ENCODE data around the gene ANXA2R. TPM values are rescaled to one million over a fixed set of nuclear protein-coding genes. Genes with fewer than 3 reads are reported as not detected.

ANXA2R gene
- polyA plus RNA-seq, 1 of the 3 experiments (the other 2 are of a cell fraction): 1.9 TPM

DNA sequence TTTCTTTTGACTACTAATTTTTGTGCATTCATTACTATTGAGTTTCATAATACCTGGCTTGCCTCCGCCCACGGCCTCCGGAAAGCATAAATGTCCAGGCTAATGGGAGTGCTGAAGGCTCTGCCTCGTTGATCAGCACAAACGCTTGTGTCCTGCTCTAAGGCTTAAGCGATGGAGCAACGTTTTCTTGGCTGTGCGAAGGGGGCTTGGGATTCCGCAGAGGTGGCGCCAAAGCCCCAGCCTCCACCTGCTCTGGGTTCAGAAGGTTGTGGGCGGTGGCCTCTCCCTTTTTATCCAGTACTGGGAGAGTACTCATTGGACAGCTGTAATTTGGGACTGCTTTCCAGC lies 19.7 kb downstream of the ANXA2R start:
- ChIA-PET CTCF (interaction anchor here (0.8 to 3.4 kb wide), 12 partner anchors 9 to 112 kb away, joined by 3 to 14 read pairs (median 6); partner anchors contain the start of gene ANXA2R), POLR2A (no interaction called here)
- no peaks in the 10 kb centered on the region for H3K27me3 ChIP-seq (ENCODE audit: insufficient read depth)
- peak overlapping the region; percentile 48; the same call in 1 of the 2 replicates for H3K9ac ChIP-seq
- no peaks in the 10 kb centered on the region for H4K20me1 ChIP-seq (ENCODE audit: insufficient read depth)
- H3K79me2 ChIP-seq (ENCODE audit: insufficient read depth): no peaks in the 10 kb centered on the region
- H3K27ac ChIP-seq (ENCODE audit: low read depth in 2 of 2, low read length in 1 of 2): peak overlapping the region; percentile 8 to 90; a peak in 2 of 4 replicates
- peaks cover 5 to 11% of the 10 kb centered on the region in 2 experiments; a peak in 2 of 4 replicates for H3K4me1 ChIP-seq (ENCODE audit: control insufficient read depth in 1 of 2, insufficient read depth in 2 of 2, low read depth in 1 of 2, low read length in 1 of 2)
- DNase-seq: no peak
- TF ChIP-seq CHD2 (IDR thresholded peaks at IDR 0.05; ENCODE audit: low read length, partially characterized antibody) (no peak), FOXJ3 (CRISPR knock-in tag; IDR thresholded peaks at IDR 0.05) (no peak), TAF1 (IDR thresholded peaks at IDR 0.05; ENCODE audit: borderline replicate concordance, low read depth, low read length) (no peak), GATA2 (CRISPR knock-in tag; IDR thresholded peaks at IDR 0.05) (no peak), ELF1 (IDR thresholded peaks at IDR 0.05) (no peak), RFX5 (IDR thresholded peaks at IDR 0.05; ENCODE audit: low read length) (no peak), RAD21 (IDR thresholded peaks at IDR 0.05; ENCODE audit: low read length) (no peak), POLR2AphosphoS5 (IDR thresholded peaks at IDR 0.05; ENCODE audit: low read depth, low read length) (no peak), TCF12 (IDR thresholded peaks at IDR 0.05) (no peak), EP300 (IDR thresholded peaks at IDR 0.05; ENCODE audit: borderline replicate concordance in 1 of 2, low read depth in 1 of 2, low read length in 1 of 2) (no peak)
- TF ChIP-seq, protein P1, sequence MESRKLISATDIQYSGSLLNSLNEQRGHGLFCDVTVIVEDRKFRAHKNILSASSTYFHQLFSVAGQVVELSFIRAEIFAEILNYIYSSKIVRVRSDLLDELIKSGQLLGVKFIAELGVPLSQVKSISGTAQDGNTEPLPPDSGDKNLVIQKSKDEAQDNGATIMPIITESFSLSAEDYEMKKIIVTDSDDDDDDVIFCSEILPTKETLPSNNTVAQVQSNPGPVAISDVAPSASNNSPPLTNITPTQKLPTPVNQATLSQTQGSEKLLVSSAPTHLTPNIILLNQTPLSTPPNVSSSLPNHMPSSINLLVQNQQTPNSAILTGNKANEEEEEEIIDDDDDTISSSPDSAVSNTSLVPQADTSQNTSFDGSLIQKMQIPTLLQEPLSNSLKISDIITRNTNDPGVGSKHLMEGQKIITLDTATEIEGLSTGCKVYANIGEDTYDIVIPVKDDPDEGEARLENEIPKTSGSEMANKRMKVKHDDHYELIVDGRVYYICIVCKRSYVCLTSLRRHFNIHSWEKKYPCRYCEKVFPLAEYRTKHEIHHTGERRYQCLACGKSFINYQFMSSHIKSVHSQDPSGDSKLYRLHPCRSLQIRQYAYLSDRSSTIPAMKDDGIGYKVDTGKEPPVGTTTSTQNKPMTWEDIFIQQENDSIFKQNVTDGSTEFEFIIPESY (IDR thresholded peaks at IDR 0.05; ENCODE audit: borderline replicate concordance, low read depth): no peak
- TF ChIP-seq, protein P2, sequence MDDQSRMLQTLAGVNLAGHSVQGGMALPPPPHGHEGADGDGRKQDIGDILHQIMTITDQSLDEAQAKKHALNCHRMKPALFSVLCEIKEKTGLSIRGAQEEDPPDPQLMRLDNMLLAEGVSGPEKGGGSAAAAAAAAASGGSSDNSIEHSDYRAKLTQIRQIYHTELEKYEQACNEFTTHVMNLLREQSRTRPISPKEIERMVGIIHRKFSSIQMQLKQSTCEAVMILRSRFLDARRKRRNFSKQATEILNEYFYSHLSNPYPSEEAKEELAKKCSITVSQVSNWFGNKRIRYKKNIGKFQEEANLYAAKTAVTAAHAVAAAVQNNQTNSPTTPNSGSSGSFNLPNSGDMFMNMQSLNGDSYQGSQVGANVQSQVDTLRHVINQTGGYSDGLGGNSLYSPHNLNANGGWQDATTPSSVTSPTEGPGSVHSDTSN (IDR thresholded peaks at IDR 0.05): no peak
- TF ChIP-seq, protein P3, sequence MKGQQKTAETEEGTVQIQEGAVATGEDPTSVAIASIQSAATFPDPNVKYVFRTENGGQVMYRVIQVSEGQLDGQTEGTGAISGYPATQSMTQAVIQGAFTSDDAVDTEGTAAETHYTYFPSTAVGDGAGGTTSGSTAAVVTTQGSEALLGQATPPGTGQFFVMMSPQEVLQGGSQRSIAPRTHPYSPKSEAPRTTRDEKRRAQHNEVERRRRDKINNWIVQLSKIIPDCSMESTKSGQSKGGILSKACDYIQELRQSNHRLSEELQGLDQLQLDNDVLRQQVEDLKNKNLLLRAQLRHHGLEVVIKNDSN (IDR thresholded peaks at IDR 0.05; ENCODE audit: borderline replicate concordance, low read depth): no peak
- TF ChIP-seq, protein P4, sequence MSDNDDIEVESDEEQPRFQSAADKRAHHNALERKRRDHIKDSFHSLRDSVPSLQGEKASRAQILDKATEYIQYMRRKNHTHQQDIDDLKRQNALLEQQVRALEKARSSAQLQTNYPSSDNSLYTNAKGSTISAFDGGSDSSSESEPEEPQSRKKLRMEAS (IDR thresholded peaks at IDR 0.05; ENCODE audit: low read depth): no peak
- TF ChIP-seq, protein P5, sequence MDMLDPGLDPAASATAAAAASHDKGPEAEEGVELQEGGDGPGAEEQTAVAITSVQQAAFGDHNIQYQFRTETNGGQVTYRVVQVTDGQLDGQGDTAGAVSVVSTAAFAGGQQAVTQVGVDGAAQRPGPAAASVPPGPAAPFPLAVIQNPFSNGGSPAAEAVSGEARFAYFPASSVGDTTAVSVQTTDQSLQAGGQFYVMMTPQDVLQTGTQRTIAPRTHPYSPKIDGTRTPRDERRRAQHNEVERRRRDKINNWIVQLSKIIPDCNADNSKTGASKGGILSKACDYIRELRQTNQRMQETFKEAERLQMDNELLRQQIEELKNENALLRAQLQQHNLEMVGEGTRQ (IDR thresholded peaks at IDR 0.05; ENCODE audit: borderline replicate concordance, low read depth, low read length): no peak
- TF ChIP-seq, protein P6, sequence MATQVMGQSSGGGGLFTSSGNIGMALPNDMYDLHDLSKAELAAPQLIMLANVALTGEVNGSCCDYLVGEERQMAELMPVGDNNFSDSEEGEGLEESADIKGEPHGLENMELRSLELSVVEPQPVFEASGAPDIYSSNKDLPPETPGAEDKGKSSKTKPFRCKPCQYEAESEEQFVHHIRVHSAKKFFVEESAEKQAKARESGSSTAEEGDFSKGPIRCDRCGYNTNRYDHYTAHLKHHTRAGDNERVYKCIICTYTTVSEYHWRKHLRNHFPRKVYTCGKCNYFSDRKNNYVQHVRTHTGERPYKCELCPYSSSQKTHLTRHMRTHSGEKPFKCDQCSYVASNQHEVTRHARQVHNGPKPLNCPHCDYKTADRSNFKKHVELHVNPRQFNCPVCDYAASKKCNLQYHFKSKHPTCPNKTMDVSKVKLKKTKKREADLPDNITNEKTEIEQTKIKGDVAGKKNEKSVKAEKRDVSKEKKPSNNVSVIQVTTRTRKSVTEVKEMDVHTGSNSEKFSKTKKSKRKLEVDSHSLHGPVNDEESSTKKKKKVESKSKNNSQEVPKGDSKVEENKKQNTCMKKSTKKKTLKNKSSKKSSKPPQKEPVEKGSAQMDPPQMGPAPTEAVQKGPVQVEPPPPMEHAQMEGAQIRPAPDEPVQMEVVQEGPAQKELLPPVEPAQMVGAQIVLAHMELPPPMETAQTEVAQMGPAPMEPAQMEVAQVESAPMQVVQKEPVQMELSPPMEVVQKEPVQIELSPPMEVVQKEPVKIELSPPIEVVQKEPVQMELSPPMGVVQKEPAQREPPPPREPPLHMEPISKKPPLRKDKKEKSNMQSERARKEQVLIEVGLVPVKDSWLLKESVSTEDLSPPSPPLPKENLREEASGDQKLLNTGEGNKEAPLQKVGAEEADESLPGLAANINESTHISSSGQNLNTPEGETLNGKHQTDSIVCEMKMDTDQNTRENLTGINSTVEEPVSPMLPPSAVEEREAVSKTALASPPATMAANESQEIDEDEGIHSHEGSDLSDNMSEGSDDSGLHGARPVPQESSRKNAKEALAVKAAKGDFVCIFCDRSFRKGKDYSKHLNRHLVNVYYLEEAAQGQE (IDR thresholded peaks at IDR 0.05; ENCODE audit: low read depth, low read length): no peak
- peak overlapping the region; percentile 86 for H3K4me2 ChIP-seq
- H3K9me2 ChIP-seq: no peaks in the 10 kb centered on the region
- H3F3A ChIP-seq (replicated peaks; ENCODE audit: insufficient read depth): peaks cover 31% of the 10 kb centered on the region
- no peaks in the 10 kb centered on the region for H3K9me3 ChIP-seq
- WGBS (ENCODE audit: low lambda C conversion rate): 16% methylated on average over 11 of the region's 11 CpGs
- H3K36me3 ChIP-seq (replicated peaks in 1 of 2; ENCODE audit: control insufficient read depth in 1 of 2, insufficient read depth in 2 of 2, low read length in 1 of 2): no peaks in the 10 kb centered on the region
- H3K4me3 ChIP-seq (ENCODE audit: low read depth in 2 of 2, low read length in 1 of 2): peak overlapping the region; percentile 65 to 69
- H2AFZ ChIP-seq (ENCODE audit: low read depth): peak overlapping the region; percentile 96
